Hepatocyte (in vitro differentiated cells): ENCODE results near the gene DMGDH. TPM values are rescaled to one million over a fixed set of nuclear protein-coding genes. Genes with fewer than 3 reads are reported as not detected.

Experiments
- DNase-seq: peaks from one replicate; pipeline ENCODE4 v3.0.0-alpha.2; 2016; ENCODE audit warnings: low spot score
- H2AFZ ChIP-seq: fragments of 200-600 bp; sonication (generic); 2 replicates; pipeline ENCODE4 v1.6.0; 2016; ENCODE audit warnings: antibody characterized with exemption, mild to moderate bottlenecking
- H3K27ac ChIP-seq: fragments of 200-600 bp; sonication (generic); 2 replicates; pipeline ENCODE4 v1.5.1; 2016; ENCODE audit warnings: mild to moderate bottlenecking
- H3K27me3 ChIP-seq: fragments of 200-600 bp; sonication (generic); 2 replicates; pipeline ENCODE4 v1.6.1; 2016
- H3K36me3 ChIP-seq: fragments of 200-600 bp; sonication (generic); replicated peaks from 2 replicates; pipeline ENCODE4 v1.5.1; 2016; ENCODE audit warnings: low read depth; ENCODE audit not compliant: insufficient read depth
- H3K4me1 ChIP-seq: fragments of 200-600 bp; sonication (generic); 2 replicates; pipeline ENCODE4 v1.5.1; 2016; ENCODE audit warnings: mild to moderate bottlenecking, moderate library complexity; ENCODE audit not compliant: insufficient read depth
- H3K4me2 ChIP-seq: fragments of 200-600 bp; sonication (generic); 2 replicates; pipeline ENCODE4 v1.6.0; 2016
- H3K4me3 ChIP-seq: fragments of 200-600 bp; sonication (generic); 2 replicates; pipeline ENCODE4 v1.5.1; 2016; ENCODE audit warnings: mild to moderate bottlenecking
- H3K79me2 ChIP-seq: fragments of 200-600 bp; sonication (generic); 2 replicates; pipeline ENCODE4 v1.6.0; 2017; ENCODE audit warnings: mild to moderate bottlenecking
- H3K9me2 ChIP-seq: fragments of 200-600 bp; sonication (generic); replicated peaks from 2 replicates; pipeline ENCODE4 v1.6.0; 2017; ENCODE audit warnings: mild to moderate bottlenecking; ENCODE audit not compliant: insufficient read depth
- H3K9me3 ChIP-seq: fragments of 200-600 bp; sonication (generic); 2 replicates; pipeline ENCODE4 v1.5.1; 2016; ENCODE audit warnings: low read depth, mild to moderate bottlenecking
- H4K20me1 ChIP-seq: fragments of 200-600 bp; sonication (generic); 2 replicates; pipeline ENCODE4 v1.6.0; 2016; ENCODE audit warnings: mild to moderate bottlenecking; ENCODE audit not compliant: insufficient read depth, poor library complexity, severe bottlenecking
- CTCF ChIP-seq: fragments of 200-600 bp; sonication (generic); IDR thresholded peaks from 2 replicates; pipeline ENCODE4 v1.5.1; 2016; ENCODE audit warnings: antibody characterized with exemption, mild to moderate bottlenecking; ENCODE audit not compliant: poor library complexity
- EZH2 ChIP-seq: fragments of 200-600 bp; sonication (generic); IDR thresholded peaks from 2 replicates; pipeline ENCODE4 v1.6.1; 2016; ENCODE audit warnings: antibody characterized with exemption, mild to moderate bottlenecking, borderline replicate concordance
- EZH2phosphoT487 ChIP-seq: fragments of 200-600 bp; sonication (generic); IDR thresholded peaks from one replicate; pipeline ENCODE4 v1.6.1; 2018; ENCODE audit warnings: antibody characterized with exemption, mild to moderate bottlenecking, low read depth, moderate library complexity; ENCODE audit not compliant: unreplicated experiment, severe bottlenecking
- WGBS: methylation state at CpG from one replicate; pipeline ENCODE4 v1.1.6; 2016; ENCODE audit warnings: low lambda C conversion rate; ENCODE audit errors: missing lambda C conversion rate; 5-methylcytosine and 5-hydroxymethylcytosine counted together
- polyA plus RNA-seq: library from polyadenylated mRNA; unstranded; fragments of >200 nt; fragmentation: Nextera tagmentation; extraction: Ambion mirVana; gene quantifications from 2 replicates; pipeline ENCODE4 v1.2.1, GENCODE V29; 2016
- total RNA-seq: library from RNA; depleted of rRNA; stranded (reverse); fragments of >200 nt; gene quantifications from 2 replicates; pipeline ENCODE4 v1.2.3, GENCODE V29; 2014

The DMGDH gene
- total and polyA plus RNA-seq, 2 experiments from 2014 or later: 0.87 TPM

DNA sequence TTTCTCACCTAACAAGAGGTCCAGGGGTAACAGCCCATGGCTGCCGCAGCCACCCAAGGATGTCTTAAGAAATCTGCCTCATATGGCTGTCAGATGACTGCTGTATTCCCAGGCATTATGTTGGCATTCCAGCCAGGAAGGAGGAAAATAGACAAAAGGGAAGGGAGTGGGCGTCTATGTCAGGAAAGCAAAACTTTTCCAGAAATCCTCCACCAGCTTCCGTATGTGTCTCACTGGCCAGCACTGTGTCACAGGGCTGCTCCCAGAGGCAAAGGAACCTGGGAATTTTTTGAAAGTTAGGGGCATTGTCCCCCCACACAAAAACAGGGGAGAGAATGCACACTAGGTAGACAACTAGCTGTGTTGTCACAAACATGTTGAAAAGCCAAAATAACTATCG, 7.3 kb upstream of the DMGDH start:
- H4K20me1 ChIP-seq: no peaks in the 10 kb centered on the region
- H3K79me2 ChIP-seq: no peaks in the 10 kb centered on the region
- no peaks in the 10 kb centered on the region for H3K4me1 ChIP-seq
- DNase-seq: no peak
- H3K9me3 ChIP-seq: no peaks in the 10 kb centered on the region
- H3K9me2 ChIP-seq: no peaks in the 10 kb centered on the region
- no peak overlapping the region for H3K4me3 ChIP-seq
- H2AFZ ChIP-seq: no peak overlapping the region
- no peaks in the 10 kb centered on the region for H3K27me3 ChIP-seq
- no peak overlapping the region for H3K27ac ChIP-seq
- H3K36me3 ChIP-seq: no peaks in the 10 kb centered on the region
- WGBS: 87% methylated on average over 4 of the region's 4 CpGs
- H3K4me2 ChIP-seq: no peak overlapping the region
- no peak for TF ChIP-seq CTCF
- no peak for TF ChIP-seq EZH2phosphoT487
- no peak for TF ChIP-seq EZH2

- no peak for DNase-seq
Observed at GRCh38 chr5:79075646-79076426, 6.4 kb upstream of the DMGDH start.

DNA sequence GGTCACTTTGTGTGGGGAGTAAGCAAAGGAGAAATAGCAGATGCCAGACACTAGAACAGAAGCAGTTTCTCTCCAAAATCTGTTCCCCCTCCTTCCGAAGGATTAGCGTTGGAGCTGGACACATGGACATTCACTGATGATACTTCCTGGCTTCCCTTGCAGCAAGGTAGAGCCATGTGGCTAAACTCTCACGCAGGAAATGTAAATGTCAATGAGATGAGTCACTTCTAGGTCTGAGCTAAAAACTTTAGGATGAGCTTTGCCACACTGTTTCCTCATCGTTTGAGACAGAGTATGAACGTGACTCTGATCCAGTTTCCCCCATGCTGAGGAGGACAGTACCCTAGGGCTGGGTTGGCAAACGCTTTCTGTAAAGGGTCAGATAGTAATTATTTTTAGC, 5.2 kb upstream of the DMGDH start:
- peaks cover 4% of the 10 kb centered on the region for H3K4me1 ChIP-seq
- H3K79me2 ChIP-seq: no peaks in the 10 kb centered on the region
- H3K4me3 ChIP-seq: no peak overlapping the region
- H3K4me2 ChIP-seq: no peak overlapping the region
- 80% methylated on average over 6 of the region's 6 CpGs for WGBS
- H3K27ac ChIP-seq: no peak overlapping the region
- H4K20me1 ChIP-seq: no peaks in the 10 kb centered on the region
- no peak for TF ChIP-seq EZH2phosphoT487
- no peak for TF ChIP-seq EZH2
- no peak for TF ChIP-seq CTCF
- DNase-seq: no peak
- H2AFZ ChIP-seq: no peak overlapping the region
- no peaks in the 10 kb centered on the region for H3K36me3 ChIP-seq
- H3K27me3 ChIP-seq: no peaks in the 10 kb centered on the region
- no peaks in the 10 kb centered on the region for H3K9me2 ChIP-seq
- no peaks in the 10 kb centered on the region for H3K9me3 ChIP-seq

More at GRCh38 chr5:79075646-79076426, 6.4 kb upstream of the DMGDH start:
- no peaks in the 10 kb centered on the region for H3K79me2 ChIP-seq
- H3K4me3 ChIP-seq: no peak overlapping the region
- no peaks in the 10 kb centered on the region for H3K9me2 ChIP-seq
- no peak overlapping the region for H2AFZ ChIP-seq
- H3K4me1 ChIP-seq: no peaks in the 10 kb centered on the region
- no peak overlapping the region for H3K4me2 ChIP-seq
- TF ChIP-seq EZH2phosphoT487 (no peak), EZH2 (no peak), CTCF (no peak)
- no peaks in the 10 kb centered on the region for H3K27me3 ChIP-seq
- no peaks in the 10 kb centered on the region for H4K20me1 ChIP-seq
- no peaks in the 10 kb centered on the region for H3K9me3 ChIP-seq
- H3K36me3 ChIP-seq: no peaks in the 10 kb centered on the region
- H3K27ac ChIP-seq: no peak overlapping the region
- 89% methylated on average over 11 of the region's 11 CpGs for WGBS
